DND-41 (cell line): Measurements from ENCODE around the gene SLC24A3.

Source experiments
- ATAC-seq: fragments of 200-7000 bp; cut with Tn5 transposase; 3 replicates; pipeline ENCODE4 v1.9.1; 2021; ENCODE audit warnings: low read depth; ENCODE audit not compliant: insufficient read depth
- DNase-seq: peaks from one replicate; pipeline ENCODE4 v3.0.0-alpha.2; 2020
- H2AFZ ChIP-seq: 2 replicates; pipeline ENCODE4 v1.6.0; 2012; ENCODE audit warnings: low read depth, low read length
- H3K27ac ChIP-seq: 2 replicates; pipeline ENCODE4 v1.5.1; 2012; ENCODE audit warnings: low read length, inconsistent platforms
- H3K27me3 ChIP-seq: fragments of 200-600 bp; sonication (generic); 2 replicates; pipeline ENCODE4 v1.6.0; 2012; ENCODE audit warnings: low read length, mild to moderate bottlenecking, inconsistent platforms; ENCODE audit not compliant: insufficient read depth, poor library complexity
- H3K36me3 ChIP-seq: 2 replicates; pipeline ENCODE4 v1.5.1; 2012; ENCODE audit warnings: low read length, inconsistent platforms; ENCODE audit not compliant: insufficient read depth
- H3K4me1 ChIP-seq: 2 replicates; pipeline ENCODE4 v1.5.1; 2012; ENCODE audit warnings: mild to moderate bottlenecking, low read length; ENCODE audit not compliant: insufficient read depth
- H3K4me2 ChIP-seq: 2 replicates; pipeline ENCODE4 v1.6.0; 2012; ENCODE audit warnings: mild to moderate bottlenecking, moderate library complexity, low read length, inconsistent platforms; ENCODE audit not compliant: insufficient read depth
- H3K4me3 ChIP-seq, 2 experiments: fragments of 200-600 bp in 1 of 2; shearing (Covaris generic) in 1 of 2; 2 replicates each; pipeline ENCODE4 v1.5.1; 2012 to 2016; ENCODE audit warnings: inconsistent platforms in 2 of 2, low read length in 2 of 2, mild to moderate bottlenecking in 2 of 2, low read depth in 1 of 2, moderate library complexity in 1 of 2
- H3K79me2 ChIP-seq: 2 replicates; pipeline ENCODE4 v1.6.0; 2012; ENCODE audit warnings: low read length, inconsistent platforms; ENCODE audit not compliant: insufficient read depth
- H3K9ac ChIP-seq: 2 replicates; pipeline ENCODE4 v1.6.0; 2012; ENCODE audit warnings: low read depth, mild to moderate bottlenecking, inconsistent platforms, low read length, moderate library complexity
- H3K9me3 ChIP-seq: 2 replicates; pipeline ENCODE4 v1.5.1; 2012; ENCODE audit warnings: low read length, moderate library complexity, mild to moderate bottlenecking, inconsistent platforms; ENCODE audit not compliant: insufficient read depth, severe bottlenecking
- H4K20me1 ChIP-seq: 2 replicates; pipeline ENCODE4 v1.6.0; 2012; ENCODE audit warnings: low read length; ENCODE audit not compliant: insufficient read depth
- CTCF ChIP-seq: IDR thresholded peaks from 2 replicates; pipeline ENCODE4 v1.5.1; 2012; ENCODE audit warnings: borderline replicate concordance, low read length, moderate library complexity, mild to moderate bottlenecking; ENCODE audit not compliant: poor library complexity, severe bottlenecking; ENCODE audit errors: extremely low read depth
- EZH2 ChIP-seq: IDR thresholded peaks from 3 replicates; pipeline ENCODE4 v1.6.1; 2012; ENCODE audit warnings: borderline replicate concordance, low read depth, mild to moderate bottlenecking, moderate library complexity, low read length, inconsistent platforms; ENCODE audit not compliant: severe bottlenecking

SLC24A3 gene

GRCh38 chr20:19730706-19731105 lies 518.3 kb downstream of the SLC24A3 start:
- H3K36me3 ChIP-seq, result no peaks in the 10 kb centered on the region
- no peak overlapping the region for H3K4me2 ChIP-seq
- H3K9me3 ChIP-seq, result no peaks in the 10 kb centered on the region
- H3K27ac ChIP-seq, result no peak overlapping the region
- TF ChIP-seq CTCF (no peak), EZH2 (no peak)
- ATAC-seq (no peak), DNase-seq (no peak)
- H3K27me3 ChIP-seq, result no peaks in the 10 kb centered on the region
- H3K4me1 ChIP-seq, result no peaks in the 10 kb centered on the region
- no peak overlapping the region for H3K4me3 ChIP-seq
- no peaks in the 10 kb centered on the region for H4K20me1 ChIP-seq
- no peak overlapping the region for H3K9ac ChIP-seq
- no peaks in the 10 kb centered on the region for H3K79me2 ChIP-seq
- H2AFZ ChIP-seq, result no peak overlapping the region

- ATAC-seq (no peak), DNase-seq (no peak)
- no peaks in the 10 kb centered on the region for H3K4me1 ChIP-seq
- H3K4me2 ChIP-seq, result no peak overlapping the region
- H2AFZ ChIP-seq, result no peak overlapping the region
- no peaks in the 10 kb centered on the region for H3K27me3 ChIP-seq
- no peaks in the 10 kb centered on the region for H4K20me1 ChIP-seq
- H3K27ac ChIP-seq, result no peak overlapping the region
- H3K9me3 ChIP-seq, result no peaks in the 10 kb centered on the region
- H3K9ac ChIP-seq, result no peak overlapping the region
- TF ChIP-seq EZH2 (no peak), CTCF (no peak)
- H3K4me3 ChIP-seq, result no peak overlapping the region
- H3K79me2 ChIP-seq, result no peaks in the 10 kb centered on the region
- no peaks in the 10 kb centered on the region for H3K36me3 ChIP-seq
These were observed 522.4 kb downstream of the SLC24A3 start for GRCh38 chr20:19734811-19735210.

- H3K79me2 ChIP-seq, result no peaks in the 10 kb centered on the region
- no peak for TF ChIP-seq EZH2
- H3K4me3 ChIP-seq, result no peak overlapping the region
- H3K36me3 ChIP-seq, result no peaks in the 10 kb centered on the region
- no peaks in the 10 kb centered on the region for H3K9me3 ChIP-seq
- DNase-seq (peak; percentile 19), ATAC-seq (peak; percentile 63; the same call in 1 of the 3 replicates)
- H4K20me1 ChIP-seq, result no peaks in the 10 kb centered on the region
- H3K9ac ChIP-seq, result no peak overlapping the region
- H3K27ac ChIP-seq, result no peak overlapping the region
- no peak overlapping the region for H3K4me2 ChIP-seq
- H3K4me1 ChIP-seq, result no peaks in the 10 kb centered on the region
- no peak overlapping the region for H2AFZ ChIP-seq
- no peaks in the 10 kb centered on the region for H3K27me3 ChIP-seq
These were observed 523.0 kb downstream of the SLC24A3 start for GRCh38 chr20:19735446-19735845.

GRCh38 chr20:19737025-19737424 lies 524.6 kb downstream of the SLC24A3 start:
- Histone ChIP-seq H3K4me2 (no peak overlapping the region), H3K27me3 (no peaks in the 10 kb centered on the region), H3K9ac (no peak overlapping the region), H3K4me1 (no peaks in the 10 kb centered on the region), H3K36me3 (no peaks in the 10 kb centered on the region), H3K27ac (no peak overlapping the region), H2AFZ (no peak overlapping the region), H3K4me3 (no peak overlapping the region), H3K79me2 (no peaks in the 10 kb centered on the region), H4K20me1 (no peaks in the 10 kb centered on the region), H3K9me3 (no peaks in the 10 kb centered on the region)
- TF ChIP-seq EZH2 (no peak), CTCF (no peak)
- DNase-seq (no peak), ATAC-seq (no peak)
